Lung (tissue), 16 donors: ENCODE measurements around the gene ZNF121. TPM values are rescaled to one million over a fixed set of nuclear protein-coding genes. Genes with fewer than 3 reads are reported as not detected.

Source experiments
- ATAC-seq: fragments of 200-7000 bp; cut with Tn5 transposase; one replicate; pipeline ENCODE4 v1.9.1; 2020; ENCODE audit warnings: moderate number of reproducible peaks; ENCODE audit not compliant: insufficient read depth, low FRiP score
- DNase-seq, 3 donors: peaks; one replicate each; pipeline ENCODE4 v3.0.0-alpha.2; 2013 to 2017
- H3K27ac ChIP-seq, 2 donors: one replicate each; pipeline ENCODE4 v1.5.1; 2013; ENCODE audit warnings: mild to moderate bottlenecking in 2 of 2, moderate library complexity in 2 of 2, control low read depth in 1 of 2, inconsistent platforms in 1 of 2, low read depth in 1 of 2, low read length in 1 of 2
- H3K27me3 ChIP-seq, 3 donors: one replicate each; pipeline ENCODE4 v1.5.1; 2013; ENCODE audit warnings: low read length in 2 of 3; ENCODE audit not compliant: control insufficient read depth in 3 of 3, insufficient read depth in 3 of 3
- H3K36me3 ChIP-seq, 4 donors: one replicate each; pipeline ENCODE4 v1.5.1; 2013; ENCODE audit warnings: low read length in 4 of 4, mild to moderate bottlenecking in 1 of 4, moderate library complexity in 1 of 4; ENCODE audit not compliant: control insufficient read depth in 4 of 4, insufficient read depth in 4 of 4
- H3K4me1 ChIP-seq, 5 donors: one replicate each; pipeline ENCODE4 v1.5.1; 2013; ENCODE audit warnings: low read length in 5 of 5, mild to moderate bottlenecking in 2 of 5, moderate library complexity in 1 of 5; ENCODE audit not compliant: control insufficient read depth in 5 of 5, insufficient read depth in 5 of 5
- H3K4me3 ChIP-seq: one replicate; pipeline ENCODE4 v1.5.1; 2013; ENCODE audit warnings: mild to moderate bottlenecking, control low read depth, moderate library complexity
- H3K9ac ChIP-seq, 2 donors: one replicate each; pipeline ENCODE4 v1.5.1; 2013; ENCODE audit warnings: low read length in 2 of 2, control low read depth in 1 of 2; ENCODE audit not compliant: insufficient read depth in 1 of 2
- H3K9me3 ChIP-seq, 4 donors: one replicate each; pipeline ENCODE4 v1.5.1; 2013; ENCODE audit warnings: low read length in 3 of 4, mild to moderate bottlenecking in 1 of 4, moderate library complexity in 1 of 4; ENCODE audit not compliant: control insufficient read depth in 4 of 4, insufficient read depth in 3 of 4
- WGBS, 2 donors: extraction: QIAGEN DNeasy Blood & Tissue Kit; methylation state at CpG; one replicate each; pipeline ENCODE4 v1.1.7; 2013; 5-methylcytosine and 5-hydroxymethylcytosine counted together
- long read RNA-seq, 5 donors: transcript quantifications; one replicate each; lab custom pipeline, GENCODE V29; 2026
- polyA plus RNA-seq, 2 donors: library from polyadenylated mRNA; stranded (reverse); fragments of 200-250 nt; gene quantifications; one replicate each; pipeline ENCODE4 v1.2.1, GENCODE V29; 2013
- total RNA-seq, 2 donors: library from RNA; depleted of rRNA in 1 of 2; stranded (reverse); fragments of >200 nt in 1 of 2; gene quantifications; one replicate each; pipeline ENCODE4 v1.2.1, GENCODE V29; 2014 to 2021
- TF ChIP-seq, protein P1 (sequence below): IDR thresholded peaks from 2 replicates; pipeline ENCODE4 v1.5.1; 2012; ENCODE audit warnings: mild to moderate bottlenecking; ENCODE audit errors: control extremely low read depth, extremely low read depth
- donor health status: control.
- donor health status: control.
- donor health status: Bipolar disorder and iron deficiency.
- donor health status: healthy.
- donor health status: DM: yes; HTN: yes; CAD: no.

Gene ZNF121
- total RNA-seq, result 10 to 100 TPM; 24.7 to 49.3 TPM
- 10 to 100 TPM in 1 of 2 donors, 1 to 10 TPM in 1; 4.7 to 10.6 TPM for polyA plus RNA-seq
- long read RNA-seq, donor 1, partial matches to known transcripts, result 0 of 3 reads
- long read RNA-seq, donor 1, other reads (novel, unspliced or antisense), result 0 of 3 reads
- long read RNA-seq, donor 2, result 0 reads
- long read RNA-seq, donor 3, full-length matches to known transcripts, result 3 of 9 reads
- long read RNA-seq, donor 3, partial matches to known transcripts, result 6 of 9 reads
- long read RNA-seq, donor 3, other reads (novel, unspliced or antisense), result 0 of 9 reads
- long read RNA-seq, donor 4, partial matches to known transcripts, result 0 of 2 reads
- long read RNA-seq, donor 4, other reads (novel, unspliced or antisense), result 0 of 2 reads
- long read RNA-seq, donor 5, transcript ZNF121-201 (4 exons, 1,563 nt), result major isoform, 5 of 5 reads
- long read RNA-seq, donor 5, partial matches to known transcripts, result 0 of 5 reads
- long read RNA-seq, donor 5, other reads (novel, unspliced or antisense), result 0 of 5 reads

GRCh38 chr19:9584073-9584833 lies at the start of gene ZNF121:
Gene ZNF121 (minus strand): TSS chr19:9584504. CDS start chr19:9568097, 16,407 bp downstream.
- Histone ChIP-seq H3K4me1 (peaks cover 0 to 8% (median 4%) of the 10 kb centered on the region in 5 donors), H3K4me3 (peak within 1 kb of the TSS; percentile 66), H3K9ac (peak within 1 kb of the TSS; percentile 93 to 95), H3K27ac (peak within 1 kb of the TSS; percentile 89), H3K9me3 (peaks cover 0 to 9% (median 6%) of the 10 kb centered on the region in 4 donors), H3K27me3 (no peaks in the 10 kb centered on the region), H3K36me3 (peaks cover 0 to 23% (median 6%) of the 10 kb centered on the region in 4 donors)
- whole genome bisulfite sequencing, 2 donors, result 0 to 1% methylated on average over 51 of the region's 51 CpGs
- TF ChIP-seq, protein P1, sequence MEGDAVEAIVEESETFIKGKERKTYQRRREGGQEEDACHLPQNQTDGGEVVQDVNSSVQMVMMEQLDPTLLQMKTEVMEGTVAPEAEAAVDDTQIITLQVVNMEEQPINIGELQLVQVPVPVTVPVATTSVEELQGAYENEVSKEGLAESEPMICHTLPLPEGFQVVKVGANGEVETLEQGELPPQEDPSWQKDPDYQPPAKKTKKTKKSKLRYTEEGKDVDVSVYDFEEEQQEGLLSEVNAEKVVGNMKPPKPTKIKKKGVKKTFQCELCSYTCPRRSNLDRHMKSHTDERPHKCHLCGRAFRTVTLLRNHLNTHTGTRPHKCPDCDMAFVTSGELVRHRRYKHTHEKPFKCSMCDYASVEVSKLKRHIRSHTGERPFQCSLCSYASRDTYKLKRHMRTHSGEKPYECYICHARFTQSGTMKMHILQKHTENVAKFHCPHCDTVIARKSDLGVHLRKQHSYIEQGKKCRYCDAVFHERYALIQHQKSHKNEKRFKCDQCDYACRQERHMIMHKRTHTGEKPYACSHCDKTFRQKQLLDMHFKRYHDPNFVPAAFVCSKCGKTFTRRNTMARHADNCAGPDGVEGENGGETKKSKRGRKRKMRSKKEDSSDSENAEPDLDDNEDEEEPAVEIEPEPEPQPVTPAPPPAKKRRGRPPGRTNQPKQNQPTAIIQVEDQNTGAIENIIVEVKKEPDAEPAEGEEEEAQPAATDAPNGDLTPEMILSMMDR, result no peak
- DNase-seq (peak; percentile 90 to 94 (median 92)), ATAC-seq (peak; percentile 90)

GRCh38 chr19:9627856-9628255 lies 43.6 kb upstream of the ZNF121 start:
- H3K9me3 ChIP-seq, result no peaks in the 10 kb centered on the region
- no peak overlapping the region for H3K27ac ChIP-seq
- H3K27me3 ChIP-seq, result no peaks in the 10 kb centered on the region
- H3K36me3 ChIP-seq, result peaks cover 2 to 15% (median 7%) of the 10 kb centered on the region in 4 donors
- 27 to 55% methylated on average over 2 of the region's 2 CpGs for WGBS, 2 donors
- TF ChIP-seq, protein P1, result no peak
- H3K4me3 ChIP-seq, result no peak overlapping the region
- no peak for ATAC-seq
- no peak overlapping the region for H3K9ac ChIP-seq
- DNase-seq, result peak in 1 of 3 donors; percentile 8
- H3K4me1 ChIP-seq, result no peaks in the 10 kb centered on the region

GRCh38 chr19:9622531-9622930 lies 38.2 kb upstream of the ZNF121 start:
- Histone ChIP-seq H3K4me3 (no peak overlapping the region), H3K36me3 (peaks cover 13 to 23% (median 16%) of the 10 kb centered on the region in 4 donors), H3K27ac (no peak overlapping the region), H3K9me3 (peaks cover 0 to 4% (median under 1%) of the 10 kb centered on the region in 4 donors), H3K4me1 (peaks cover 0 to 17% (median 3%) of the 10 kb centered on the region in 5 donors), H3K27me3 (no peaks in the 10 kb centered on the region), H3K9ac (peak overlapping the region in 1 of 2 donors; percentile 32)
- TF ChIP-seq, protein P1, result no peak
- 59 to 65% methylated on average over 2 of the region's 2 CpGs for WGBS, 2 donors
- ATAC-seq (no peak), DNase-seq (peak in 2 of 3 donors; percentile 20 to 30)
